Pulmonary artery endothelial cell (primary cell): ENCODE measurements around the gene ALS2. TPM values are rescaled to one million over a fixed set of nuclear protein-coding genes. Genes with fewer than 3 reads are reported as not detected.
"Not testable (repeated sequence)": the region's sequence is repeated elsewhere in the genome, so short reads cannot be mapped to it uniquely, and the experiment has no call there.

Experiments
- DNase-seq: peaks from one replicate; pipeline ENCODE4 v3.0.0-alpha.2; 2011; ENCODE audit warnings: low read depth, low spot score
- total RNA-seq: library from RNA; depleted of rRNA; stranded (reverse); fragments of >200 nt; gene quantifications from 2 replicates; pipeline ENCODE4 v1.2.3, GENCODE V29; 2014

Gene ALS2
- 36.1 and 42.5 TPM in 2 replicates for total RNA-seq

DNA sequence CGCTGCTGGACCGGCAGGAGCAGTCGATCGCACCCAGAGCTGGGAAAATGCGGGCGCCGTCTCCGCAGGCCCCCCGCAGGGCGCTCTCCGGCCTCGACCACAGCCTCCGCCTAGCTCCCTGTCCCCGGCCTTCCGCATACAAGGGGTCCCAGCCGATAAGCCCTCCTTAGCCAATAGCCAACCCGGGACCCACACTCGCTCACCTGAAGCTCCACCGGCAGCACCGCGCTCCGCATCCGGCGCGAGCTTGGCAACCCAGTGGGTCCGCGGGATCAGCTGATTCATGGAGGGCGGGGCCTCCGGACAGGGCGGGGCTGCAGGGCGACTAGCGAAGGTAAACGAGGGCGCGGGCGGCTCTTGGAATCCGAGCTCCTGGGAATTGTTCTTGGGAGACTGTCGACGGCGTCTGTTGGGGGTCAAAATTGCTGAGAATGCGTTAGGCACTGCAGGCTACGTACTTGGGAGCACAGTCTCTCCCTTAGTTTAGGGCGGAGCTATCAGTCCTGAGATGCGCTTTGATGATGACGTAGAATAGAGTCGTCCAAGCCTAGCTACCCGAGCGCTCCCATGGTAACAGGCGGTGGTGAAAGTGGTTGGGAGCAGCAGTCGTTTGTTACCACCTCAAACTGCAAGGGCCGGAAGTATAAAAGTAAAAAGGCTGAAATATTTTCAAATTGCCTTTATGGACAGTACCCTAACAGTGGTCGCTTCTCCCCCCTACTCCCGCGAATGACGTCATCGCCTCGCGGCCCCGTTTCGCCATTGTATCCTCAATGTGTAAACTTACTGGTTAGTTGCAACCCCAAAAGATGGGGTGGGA, at the start of gene ALS2:
ALS2 (minus strand) TSS at position 260 of the 820 bp plus-strand sequence. CDS start 12,048 bp downstream, outside the sequence.
- peak; percentile 99 for DNase-seq

DNA sequence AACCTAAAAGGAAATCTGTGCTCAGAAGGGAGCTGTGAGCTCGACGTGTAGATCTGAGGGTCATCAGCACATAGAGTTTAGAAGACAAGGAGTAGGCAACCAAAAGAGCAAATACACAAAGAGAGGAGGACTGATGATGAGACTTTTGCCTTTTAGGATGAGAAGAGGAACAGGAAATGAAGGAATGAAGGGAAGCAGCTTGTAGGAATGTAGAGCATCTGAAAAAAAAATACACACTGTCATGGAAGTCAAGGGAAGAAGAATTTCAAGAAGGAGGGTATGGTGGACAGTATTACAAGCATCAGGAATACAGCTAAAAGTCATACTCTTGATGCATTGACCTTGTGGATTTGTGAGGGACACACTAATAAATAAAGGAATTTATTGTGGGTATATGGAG, 47.5 kb upstream of the ALS2 start:
- DNase-seq, result no peak

DNA sequence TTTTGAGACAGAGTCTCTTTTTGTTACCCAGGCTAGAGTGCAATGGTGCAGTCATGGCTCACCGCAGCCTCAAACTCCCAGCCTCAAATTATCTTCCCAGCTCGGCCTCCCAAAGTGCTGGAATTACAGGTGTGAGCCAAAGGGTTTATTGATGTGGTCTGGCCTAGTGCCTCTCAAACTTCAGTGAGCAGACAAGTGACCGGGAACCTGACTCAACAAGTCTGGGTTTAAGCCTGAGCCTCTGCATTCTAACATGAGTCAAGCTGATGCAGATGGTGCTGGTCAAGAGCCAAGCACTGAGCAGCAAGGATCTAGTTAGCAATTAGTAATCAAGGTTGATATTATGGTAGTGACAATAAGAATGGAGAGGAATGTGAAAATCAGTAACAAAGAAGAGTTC, 46.9 kb upstream of the ALS2 start:
- DNase-seq, result no peak

DNA sequence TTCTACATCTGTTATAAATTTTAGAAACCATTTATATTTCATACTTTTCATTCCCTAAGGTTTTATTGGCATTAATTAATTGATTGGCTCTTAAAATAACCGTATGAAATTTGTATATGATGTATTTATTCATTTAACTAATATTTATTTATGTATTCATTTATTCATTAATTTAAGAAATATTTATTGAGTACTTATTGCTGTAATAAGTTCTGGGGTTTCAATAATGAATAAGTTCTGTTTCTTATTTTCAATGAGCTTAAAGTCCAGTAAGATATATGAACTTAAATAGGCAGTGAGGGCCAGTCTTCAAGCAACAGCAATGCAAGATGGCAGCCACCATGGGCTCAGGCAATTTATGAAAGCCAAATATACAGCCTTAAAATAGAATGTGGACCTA, 43.5 kb upstream of the ALS2 start:
- DNase-seq, result no peak

DNA sequence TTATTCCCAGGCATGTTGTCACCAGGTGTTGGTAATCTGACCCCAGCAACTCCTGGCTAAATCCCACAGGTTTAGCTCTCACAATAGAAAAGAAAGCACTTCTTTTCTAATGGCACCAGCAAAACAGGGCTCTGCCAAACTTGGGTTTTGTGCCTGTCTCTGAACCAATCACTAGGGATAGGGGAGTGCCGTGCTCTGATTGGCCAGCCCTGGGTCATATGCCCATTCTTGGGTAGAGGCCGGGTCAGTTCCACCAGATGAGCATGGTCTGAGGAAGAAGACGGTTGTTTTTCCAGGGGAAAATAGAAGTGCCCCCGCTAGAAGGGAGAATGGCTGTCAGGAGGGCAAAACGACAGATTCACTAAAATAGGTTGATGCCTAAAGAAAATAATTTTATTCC, 40.3 kb upstream of the ALS2 start:
- DNase-seq, result no peak

DNA sequence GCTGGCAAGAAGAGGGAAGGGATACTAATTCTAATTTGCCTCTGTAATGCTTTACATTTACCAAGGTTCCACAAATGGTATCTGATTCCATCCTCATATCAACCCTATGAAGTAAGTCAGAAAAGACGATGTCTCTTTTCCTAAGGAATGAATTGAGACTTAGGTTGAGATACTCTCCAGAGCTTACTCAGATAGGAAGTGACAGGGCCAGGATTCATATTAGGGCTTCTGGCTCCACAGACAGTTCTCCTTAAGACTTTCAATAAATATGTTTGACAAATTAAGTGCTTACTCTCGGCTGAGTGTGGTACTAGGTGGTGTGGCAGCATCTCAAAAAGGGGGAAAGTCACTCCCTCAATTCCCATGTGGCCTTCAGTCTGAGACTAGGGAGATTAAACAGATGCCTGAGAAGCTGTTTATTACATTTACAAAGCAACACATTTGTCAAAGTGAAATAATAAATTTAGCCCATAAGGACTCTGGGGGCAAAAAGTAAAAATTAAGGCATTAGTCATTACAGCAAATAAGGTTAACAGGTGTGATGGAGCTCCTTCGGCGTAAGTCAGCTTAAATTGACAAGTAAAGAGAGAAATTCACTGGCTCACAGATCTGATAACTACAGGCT, 39.8 kb upstream of the ALS2 start:
- no peak for DNase-seq

DNA sequence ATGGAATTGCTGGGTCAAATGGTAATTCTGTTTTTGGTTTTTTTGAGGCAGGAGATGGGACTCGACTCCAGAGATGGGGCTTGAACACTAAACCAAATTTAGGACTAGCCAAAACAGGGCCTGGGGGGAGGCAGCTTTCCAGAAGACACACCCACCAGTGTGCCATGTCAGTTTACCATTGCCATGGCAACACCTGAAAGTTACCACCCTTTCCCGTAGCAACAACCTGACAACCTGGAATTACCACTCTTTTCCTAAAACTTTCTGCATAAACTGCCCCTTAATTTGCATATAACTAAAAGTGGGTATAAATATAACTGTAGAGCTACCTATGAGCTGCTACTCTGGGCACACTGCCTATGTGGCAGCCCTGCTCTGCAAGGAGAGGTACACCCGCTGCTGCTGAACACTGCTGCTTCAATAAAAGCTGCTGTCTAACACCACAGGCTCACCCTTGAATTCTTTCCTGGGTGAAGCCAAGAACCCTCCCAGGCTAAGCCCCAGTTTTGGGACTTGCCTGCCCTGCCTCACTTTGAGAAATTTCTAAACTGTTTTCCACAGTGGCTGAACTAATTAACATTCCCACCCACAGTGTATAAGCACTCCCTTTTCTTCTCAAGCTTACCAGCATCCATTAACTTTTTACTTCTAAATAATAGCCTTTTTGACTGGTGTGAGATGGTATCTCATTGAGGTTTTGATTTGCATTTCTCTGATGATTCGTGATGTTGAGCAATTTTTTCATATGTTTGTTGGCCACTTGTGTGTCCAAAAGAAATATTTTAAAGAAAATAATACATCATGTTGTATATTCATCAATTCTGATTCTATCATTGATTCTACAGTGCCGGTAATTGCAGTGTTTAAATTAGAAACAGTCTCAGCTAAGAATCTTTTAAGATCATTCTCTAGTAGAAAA, 36.2 kb upstream of the ALS2 start:
- DNase-seq, result no peak

DNA sequence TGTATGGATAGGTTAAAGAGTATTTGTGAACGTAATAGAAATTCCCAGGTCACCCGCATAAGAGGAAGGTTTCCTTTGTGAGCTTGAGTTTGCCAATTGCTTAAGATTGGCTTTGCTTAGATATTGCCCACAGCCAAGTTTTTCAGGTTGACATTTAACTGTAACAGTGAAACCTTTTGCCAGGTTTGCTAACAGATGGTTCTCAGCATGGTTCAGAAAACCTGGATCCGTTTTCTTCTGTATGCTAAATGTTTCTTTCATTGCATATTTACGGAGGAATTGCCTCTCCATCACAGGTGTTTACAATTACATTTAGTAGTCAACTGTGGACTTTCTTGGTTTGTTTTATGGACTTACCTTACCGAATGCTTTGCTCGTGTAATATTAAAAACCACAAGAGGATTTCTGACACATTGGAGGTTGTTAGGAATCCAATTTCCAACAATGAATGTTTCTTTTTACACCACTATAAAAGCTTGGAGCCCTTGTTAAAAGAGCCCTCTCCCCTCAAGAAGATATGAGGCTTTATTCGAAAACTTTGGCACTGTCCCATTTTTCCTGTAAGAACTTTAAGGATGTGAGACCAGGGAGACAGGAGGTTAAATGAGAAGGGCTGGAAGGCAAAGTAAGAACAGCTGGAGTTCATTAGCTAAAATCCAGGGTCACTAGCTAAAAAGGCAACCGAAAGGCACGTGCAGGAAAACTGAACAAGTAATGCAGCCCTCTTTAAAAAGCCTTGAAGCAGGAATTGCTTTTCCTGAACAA, 33.4 kb upstream of the ALS2 start:
- DNase-seq, result no peak

GRCh38 chr2:201810604-201811003, 29.9 kb upstream of the ALS2 start:
- not testable (repeated sequence) for DNase-seq

DNA sequence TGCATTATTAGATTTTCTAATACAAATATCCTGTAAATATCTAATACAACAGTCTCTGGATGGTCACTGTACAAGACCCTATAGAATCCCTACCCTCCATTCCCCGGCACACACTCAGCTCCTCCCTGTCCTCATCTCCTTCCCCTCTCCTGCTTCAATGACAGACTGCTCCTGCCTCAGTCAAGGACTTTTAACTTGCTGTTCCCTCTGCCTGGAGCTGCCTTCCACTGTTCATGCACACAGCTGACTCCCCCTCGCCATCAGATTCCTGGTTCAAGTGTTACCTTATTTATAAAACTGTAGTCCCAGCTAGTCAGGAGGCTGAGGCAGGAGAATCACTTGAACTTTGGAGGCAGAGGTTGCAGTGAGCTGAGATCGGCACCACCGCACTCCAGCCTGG, 28.9 kb upstream of the ALS2 start:
- DNase-seq, result no peak

DNA sequence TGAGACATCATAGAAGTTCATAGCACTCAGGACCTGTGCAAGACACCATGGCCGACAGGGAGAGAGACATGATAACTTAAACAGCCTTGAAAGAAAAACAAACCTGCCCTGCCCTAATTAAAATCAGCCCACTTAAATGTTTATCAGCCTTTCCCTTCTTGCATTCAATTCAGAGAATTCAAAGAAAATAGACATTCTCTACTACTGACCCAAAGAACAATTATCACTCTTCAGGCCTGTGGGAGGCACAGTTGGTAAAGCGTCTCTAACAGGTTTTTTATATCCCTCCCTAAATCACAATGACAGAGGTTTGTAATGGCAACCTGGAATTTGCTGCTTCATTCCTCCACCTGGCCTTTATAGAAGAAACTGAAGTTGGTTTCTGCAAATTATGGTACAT, 27.3 kb upstream of the ALS2 start:
- no peak for DNase-seq

DNA sequence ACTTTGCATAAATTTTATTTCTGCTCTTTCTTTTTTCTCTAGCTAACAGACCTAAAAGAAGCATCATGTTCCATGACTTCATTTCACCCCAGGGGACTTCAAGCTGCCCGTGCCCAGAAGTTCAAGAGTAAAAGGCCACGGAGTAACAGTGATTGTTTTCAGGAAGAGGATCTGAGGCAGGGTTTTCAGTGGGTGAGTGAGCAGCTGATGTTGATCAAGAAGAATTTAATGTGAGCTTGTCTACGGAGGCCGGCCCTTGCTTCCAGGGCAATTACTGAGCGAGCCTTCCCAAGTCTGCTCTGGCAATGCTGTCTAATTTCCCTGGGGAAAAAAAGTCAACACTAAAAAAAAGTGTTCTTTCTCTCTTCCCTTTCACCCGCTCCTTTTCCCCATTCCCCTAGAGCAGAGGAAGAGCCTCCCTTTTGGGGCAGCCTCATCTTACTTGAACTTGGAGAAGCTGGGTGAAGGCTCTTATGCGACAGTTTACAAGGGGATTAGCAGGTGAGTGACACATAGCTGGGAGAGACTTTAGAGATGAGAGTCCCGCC, 26.8 kb upstream of the ALS2 start:
- no peak for DNase-seq

DNA sequence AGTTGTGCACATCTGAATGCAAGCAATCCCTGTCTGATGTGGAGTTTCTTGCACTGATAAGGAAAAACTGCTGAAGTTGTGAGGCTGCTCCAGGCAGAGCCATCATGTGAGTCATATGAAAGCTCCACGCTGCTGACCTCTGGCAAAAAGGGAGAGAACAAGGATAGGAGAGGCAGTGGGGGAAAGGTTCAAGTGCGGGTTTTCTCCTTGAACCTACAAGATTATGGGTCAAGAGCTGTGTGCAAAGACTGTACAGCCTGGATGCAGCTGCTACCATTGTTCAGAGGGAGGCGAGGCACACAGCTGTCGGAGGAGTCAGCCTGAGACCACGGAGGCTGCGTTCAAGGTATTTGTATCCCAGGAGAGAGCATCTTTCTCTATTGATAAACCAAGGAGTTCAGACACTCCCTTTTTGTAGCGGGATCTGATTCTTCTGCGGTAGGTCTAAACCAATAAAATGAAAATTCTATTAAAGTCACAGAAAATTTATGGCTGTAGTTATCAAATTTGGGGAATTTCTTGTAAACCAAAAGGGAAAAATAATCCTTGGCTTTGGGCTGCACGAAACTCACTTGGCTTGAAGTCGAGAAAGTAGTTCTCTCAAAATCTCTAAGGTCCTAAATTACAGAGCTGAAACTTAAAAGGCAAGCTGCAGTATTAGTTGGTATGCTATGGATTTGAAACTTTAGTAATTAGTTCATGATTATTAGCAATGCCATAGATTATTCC, 25.9 kb upstream of the ALS2 start, which contains the start of gene CDK15:
CDK15 (plus strand) TSS at position 96 of the 729 bp plus-strand sequence; CDS start at position 224, 128 bp downstream.
- no peak for DNase-seq

GRCh38 chr2:201798914-201799285, 18.2 kb upstream of the ALS2 start:
- not testable (repeated sequence) for DNase-seq

DNA sequence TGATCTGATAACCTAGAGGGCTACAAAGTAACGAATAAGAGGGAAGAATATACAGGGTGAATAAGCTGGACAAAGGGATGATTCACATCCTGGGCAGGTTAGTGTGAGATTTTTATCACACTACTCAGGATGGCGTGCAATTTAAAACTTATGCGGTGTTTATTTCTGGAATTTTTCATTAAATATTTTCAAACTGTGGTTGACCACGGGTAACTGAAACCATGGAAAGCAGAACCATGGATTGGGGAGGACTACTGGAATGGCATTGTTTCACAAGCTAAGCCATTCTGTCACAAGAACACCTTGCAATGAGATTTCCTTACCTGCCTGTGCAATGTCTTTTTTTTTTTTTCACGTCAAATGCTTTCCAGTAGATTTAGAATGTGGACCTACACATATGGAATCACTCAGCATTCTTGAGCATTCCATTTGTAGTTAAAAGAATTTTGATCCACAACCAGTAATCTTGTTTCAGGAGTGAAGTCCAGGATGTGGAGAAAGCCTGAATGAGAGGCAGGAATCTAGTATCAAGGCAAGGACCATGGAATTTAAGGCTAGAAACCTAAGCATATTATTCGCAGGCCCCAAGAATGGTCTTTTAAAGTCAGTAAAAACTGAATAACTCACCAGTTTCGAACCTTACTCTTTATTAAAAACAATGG, 17.6 kb upstream of the ALS2 start:
- no peak for DNase-seq

DNA sequence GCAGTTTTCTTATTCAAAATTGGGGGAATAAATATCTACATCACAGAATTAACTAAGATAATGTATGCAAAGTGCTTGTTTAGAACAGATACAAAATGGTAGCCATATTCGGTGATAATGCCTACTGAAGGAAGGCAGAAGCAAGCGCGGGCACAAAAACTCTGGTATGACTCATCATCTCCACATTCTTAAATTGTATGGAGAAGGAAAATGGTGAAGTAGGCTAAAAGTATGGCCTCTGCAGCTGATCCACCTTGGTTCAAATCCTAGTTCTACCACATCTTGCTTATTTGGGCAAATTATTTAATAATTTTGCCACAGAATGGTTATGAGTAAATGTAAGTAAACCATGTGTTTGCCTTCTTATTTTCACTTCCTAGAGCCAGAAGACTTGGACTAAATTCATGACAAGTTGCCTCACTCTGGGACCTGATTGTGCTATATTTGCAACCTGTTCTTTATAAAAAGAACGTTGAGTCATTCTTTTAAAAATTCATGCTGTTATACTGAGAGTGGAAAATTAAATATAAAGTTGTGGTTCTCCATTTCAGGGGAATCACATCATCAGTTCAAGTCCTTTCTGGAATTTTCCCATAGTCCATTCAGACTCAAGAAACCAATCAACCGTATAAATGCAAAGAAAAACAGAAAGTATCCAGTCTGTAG, 16.6 kb upstream of the ALS2 start:
- no peak for DNase-seq

GRCh38 chr2:201796478-201796865, 15.7 kb upstream of the ALS2 start:
- no peak for DNase-seq

GRCh38 chr2:201795607-201796477, 15.1 kb upstream of the ALS2 start:
- DNase-seq, result no peak
